IPS-20b (cell line): ENCODE results near the gene CHSY3.
"Not testable (repeated sequence)": the region's sequence is repeated elsewhere in the genome, so short reads cannot be mapped to it uniquely, and the experiment has no call there.

Source experiments
- H3K27ac ChIP-seq: one replicate; pipeline ENCODE4 v1.5.1; 2013; ENCODE audit warnings: low read length
- H3K27me3 ChIP-seq: 2 replicates; pipeline ENCODE4 v1.6.1; 2013; ENCODE audit warnings: mild to moderate bottlenecking, low read length, inconsistent platforms; ENCODE audit not compliant: insufficient read depth
- H3K36me3 ChIP-seq: 2 replicates; pipeline ENCODE4 v1.6.1; 2013; ENCODE audit warnings: low read depth, mild to moderate bottlenecking, inconsistent platforms, low read length, moderate library complexity; ENCODE audit not compliant: insufficient read depth
- H3K4me1 ChIP-seq: 2 replicates; pipeline ENCODE4 v1.6.1; 2013; ENCODE audit warnings: mild to moderate bottlenecking, control low read depth, inconsistent platforms, low read length, moderate library complexity; ENCODE audit not compliant: insufficient read depth
- H3K4me3 ChIP-seq: 2 replicates; pipeline ENCODE4 v1.5.1; 2013; ENCODE audit warnings: mild to moderate bottlenecking, low read length, inconsistent platforms
- H3K9ac ChIP-seq: 2 replicates; pipeline ENCODE4 v1.6.1; 2013; ENCODE audit warnings: low read depth, mild to moderate bottlenecking, inconsistent platforms, low read length, moderate library complexity
- H3K9me3 ChIP-seq: 2 replicates; pipeline ENCODE4 v1.6.1; 2013; ENCODE audit warnings: mild to moderate bottlenecking, low read depth, low read length, inconsistent platforms; ENCODE audit not compliant: insufficient read depth

CHSY3 gene

GRCh38 chr5:130171699-130172098 is 267.4 kb downstream of the CHSY3 start:
- Histone ChIP-seq H3K4me1 (peaks cover 14% of the 10 kb centered on the region), H3K4me3 (no peak overlapping the region), H3K9me3 (no peaks in the 10 kb centered on the region), H3K27ac (no peak overlapping the region), H3K27me3 (no peaks in the 10 kb centered on the region), H3K36me3 (no peaks in the 10 kb centered on the region), H3K9ac (no peak overlapping the region)

- H3K27me3 ChIP-seq, result no peaks in the 10 kb centered on the region
- no peak overlapping the region for H3K4me3 ChIP-seq
- H3K27ac ChIP-seq, result no peak overlapping the region
- H3K36me3 ChIP-seq, result no peaks in the 10 kb centered on the region
- H3K4me1 ChIP-seq, result no peaks in the 10 kb centered on the region
- no peak overlapping the region for H3K9ac ChIP-seq
- no peaks in the 10 kb centered on the region for H3K9me3 ChIP-seq
Observed at GRCh38 chr5:130183115-130183514, 278.9 kb downstream of the CHSY3 start.

- H3K27me3 ChIP-seq, result no peaks in the 10 kb centered on the region
- no peaks in the 10 kb centered on the region for H3K36me3 ChIP-seq
- H3K9me3 ChIP-seq, result no peaks in the 10 kb centered on the region
- no peaks in the 10 kb centered on the region for H3K4me1 ChIP-seq
- H3K9ac ChIP-seq, result no peak overlapping the region
- no peak overlapping the region for H3K4me3 ChIP-seq
- H3K27ac ChIP-seq, result no peak overlapping the region
Observed at GRCh38 chr5:130189961-130190360, 285.7 kb downstream of the CHSY3 start.

GRCh38 chr5:130198927-130199326 is 294.7 kb downstream of the CHSY3 start:
- H3K9ac ChIP-seq, result no peak overlapping the region
- H3K4me3 ChIP-seq, result no peak overlapping the region
- no peaks in the 10 kb centered on the region for H3K36me3 ChIP-seq
- H3K27me3 ChIP-seq, result no peaks in the 10 kb centered on the region
- no peaks in the 10 kb centered on the region for H3K4me1 ChIP-seq
- H3K27ac ChIP-seq, result no peak overlapping the region
- H3K9me3 ChIP-seq, result no peaks in the 10 kb centered on the region; the same call in 1 of the 2 replicates

GRCh38 chr5:130206686-130207085 is 302.4 kb downstream of the CHSY3 start:
- Histone ChIP-seq H3K27me3 (no peaks in the 10 kb centered on the region), H3K36me3 (no peaks in the 10 kb centered on the region), H3K27ac (no peak overlapping the region), H3K9ac (no peak overlapping the region), H3K9me3 (no peaks in the 10 kb centered on the region; the same call in 1 of the 2 replicates), H3K4me1 (no peaks in the 10 kb centered on the region; the same call in 1 of the 2 replicates), H3K4me3 (no peak overlapping the region)

- no peaks in the 10 kb centered on the region for H3K36me3 ChIP-seq
- no peak overlapping the region for H3K27ac ChIP-seq
- no peaks in the 10 kb centered on the region for H3K4me1 ChIP-seq
- H3K9me3 ChIP-seq, result no peaks in the 10 kb centered on the region
- H3K4me3 ChIP-seq, result no peak overlapping the region
- no peak overlapping the region for H3K9ac ChIP-seq
- no peaks in the 10 kb centered on the region for H3K27me3 ChIP-seq
Observed at GRCh38 chr5:130213607-130214006, 309.3 kb downstream of the CHSY3 start.

- no peaks in the 10 kb centered on the region for H3K4me1 ChIP-seq
- no peaks in the 10 kb centered on the region for H3K9me3 ChIP-seq
- no peak overlapping the region for H3K9ac ChIP-seq
- H3K36me3 ChIP-seq, result no peaks in the 10 kb centered on the region
- no peaks in the 10 kb centered on the region for H3K27me3 ChIP-seq
- no peak overlapping the region for H3K4me3 ChIP-seq
- no peak overlapping the region for H3K27ac ChIP-seq
Observed at GRCh38 chr5:130216286-130216685, 312.0 kb downstream of the CHSY3 start.

- no peak overlapping the region for H3K27ac ChIP-seq
- no peaks in the 10 kb centered on the region for H3K4me1 ChIP-seq
- no peak overlapping the region for H3K9ac ChIP-seq
Observed at GRCh38 chr5:130222573-130222972, 318.3 kb downstream of the CHSY3 start.

GRCh38 chr5:130226556-130226955 is 322.3 kb downstream of the CHSY3 start:
- not testable (repeated sequence) for H3K4me1 ChIP-seq, H3K36me3 ChIP-seq, H3K4me3 ChIP-seq, H3K9me3 ChIP-seq, H3K27ac ChIP-seq, H3K27me3 ChIP-seq, H3K9ac ChIP-seq

More at GRCh38 chr5:130222573-130222972, 318.3 kb downstream of the CHSY3 start:
- H3K36me3 ChIP-seq, result no peaks in the 10 kb centered on the region
- no peak overlapping the region for H3K4me3 ChIP-seq
- H3K9me3 ChIP-seq, result 0 out of 2 replicates have a peak, but pooled peaks cover 3% of the 10 kb centered on the region
- no peaks in the 10 kb centered on the region for H3K27me3 ChIP-seq

GRCh38 chr5:130227699-130228098 is 323.4 kb downstream of the CHSY3 start:
- 0 out of 2 replicates have a peak, but pooled peaks cover 3% of the 10 kb centered on the region for H3K9me3 ChIP-seq
- no peak overlapping the region for H3K4me3 ChIP-seq
- H3K4me1 ChIP-seq, result peaks cover 6% of the 10 kb centered on the region; the same call in 1 of the 2 replicates
- H3K27me3 ChIP-seq, result no peaks in the 10 kb centered on the region
- no peak overlapping the region for H3K27ac ChIP-seq
- no peaks in the 10 kb centered on the region for H3K36me3 ChIP-seq
- no peak overlapping the region; the same call in 1 of the 2 replicates for H3K9ac ChIP-seq

- Histone ChIP-seq H3K9ac (no peak overlapping the region), H3K27ac (no peak overlapping the region), H3K27me3 (no peaks in the 10 kb centered on the region), H3K9me3 (no peaks in the 10 kb centered on the region), H3K4me1 (peaks cover 6% of the 10 kb centered on the region; the same call in 1 of the 2 replicates), H3K4me3 (no peak overlapping the region), H3K36me3 (no peaks in the 10 kb centered on the region)
Observed at GRCh38 chr5:130231786-130232185, 327.5 kb downstream of the CHSY3 start.

- Histone ChIP-seq H3K36me3 (no peaks in the 10 kb centered on the region), H3K4me3 (no peak overlapping the region), H3K27me3 (no peaks in the 10 kb centered on the region)
Observed at GRCh38 chr5:130234816-130235215, 330.6 kb downstream of the CHSY3 start.

More at GRCh38 chr5:130234816-130235215, 330.6 kb downstream of the CHSY3 start:
- Histone ChIP-seq H3K9me3 (no peaks in the 10 kb centered on the region), H3K27ac (no peak overlapping the region), H3K4me1 (no peaks in the 10 kb centered on the region), H3K9ac (no peak overlapping the region)
